ENCODE data around the gene KIAA0586.

- TF ChIP-seq POLR2A (IDR thresholded peaks at IDR 0.05) (no peak), CTCF (IDR thresholded peaks at IDR 0.05 in 4 of 5, conservative IDR thresholded peaks at IDR 0.05 in 1 of 5) (no peak)
Measured at GRCh38 chr14:58395562-58395811, 32.0 kb upstream of the KIAA0586 start.
